K562 (cell line): ENCODE results near the gene ZNF366. TPM values are rescaled to one million over a fixed set of nuclear protein-coding genes. Genes with fewer than 3 reads are reported as not detected.

Experiments
- ATAC-seq: fragments of 200-7000 bp; cut with Tn5 transposase; 3 replicates; pipeline ENCODE4 v1.9.1; 2020; ENCODE audit warnings: moderate library complexity
- BruUV-seq: library from RNA; stranded (reverse); fragments of 400-500 nt; replicated peaks from 2 replicates; lab custom pipeline; 2021; lab: Mats Ljungman, UMichigan
- CTCF ChIA-PET: fragments of 300-600 bp; formaldehyde crosslinking; extraction: SDS; loops from one replicate; lab custom pipeline; 2021; ENCODE audit warnings: low intra/inter-chr PET ratio; lab: Yijun Ruan, JAX
- POLR2A ChIA-PET: fragments of 300-600, 350-650 bp; sonication (Branson Sonifier 250); formaldehyde crosslinking; extraction: SDS; loops from one replicate; lab custom pipeline; 2021; ENCODE audit warnings: antibody characterized with exemption, inconsistent platforms; lab: Yijun Ruan, JAX
- DNase-seq, 4 experiments: peaks; one replicate each; pipeline versions ENCODE4 v3.0.0 to v3.0.0-alpha.2; 2011 to 2018; ENCODE audit warnings: low spot score in 3 of 4, mixed read lengths in 3 of 4; ENCODE audit errors: extremely low read depth in 1 of 4
- FAIRE-seq: peaks from 2 replicates; lab custom pipeline; 2011; peaks lifted over from hg19 to GRCh38; lab: Jason Lieb, UNC
- H2AFZ ChIP-seq: 2 replicates; pipeline ENCODE4 v1.6.0; 2011; ENCODE audit warnings: low read depth, low read length, control low read depth, inconsistent platforms
- H3K27ac ChIP-seq: fragments of 200-600 bp; 3 replicates; pipeline ENCODE4 v1.8.0; 2011; ENCODE audit warnings: low read depth, mild to moderate bottlenecking, control low read depth, inconsistent platforms, low read length, moderate library complexity, mixed read lengths; ENCODE audit errors: extremely low read depth
- H3K27me3 ChIP-seq, 2 experiments: fragments of 300-600 bp in 1 of 2; 2 replicates in 1 of 2; 3 replicates in 1 of 2; pipeline versions ENCODE4 v1.6.0 to v1.8.0; 2011; ENCODE audit warnings: inconsistent platforms in 2 of 2, low read length in 2 of 2, mild to moderate bottlenecking in 1 of 2, mixed read lengths in 1 of 2, moderate library complexity in 1 of 2; ENCODE audit not compliant: control insufficient read depth in 2 of 2, insufficient read depth in 2 of 2
- H3K36me3 ChIP-seq: fragments of 300-600 bp; 3 replicates; pipeline ENCODE4 v1.8.0; 2011; ENCODE audit warnings: mild to moderate bottlenecking, low read length, inconsistent platforms; ENCODE audit not compliant: control insufficient read depth, insufficient read depth
- H3K4me1 ChIP-seq, 2 experiments: fragments of 200-600 bp in 1 of 2; replicated peaks in 1 of 2; 2 replicates in 1 of 2; 3 replicates in 1 of 2; pipeline versions ENCODE4 v1.5.1 to v1.8.0; 2011; ENCODE audit warnings: inconsistent platforms in 2 of 2, low read length in 2 of 2, mild to moderate bottlenecking in 1 of 2, mixed read lengths in 1 of 2, moderate library complexity in 1 of 2; ENCODE audit not compliant: control insufficient read depth in 2 of 2, insufficient read depth in 2 of 2
- H3K4me2 ChIP-seq: 2 replicates; pipeline ENCODE4 v1.6.1; 2011; ENCODE audit warnings: low read length, control low read depth, inconsistent platforms, mixed read lengths; ENCODE audit not compliant: insufficient read depth
- H3K4me3 ChIP-seq: fragments of 200-600 bp; sonication (generic), shearing (Covaris generic); 2 replicates; pipeline ENCODE4 v1.5.1; 2016; ENCODE audit warnings: control low read depth, inconsistent platforms
- H3K79me2 ChIP-seq: fragments of 200-600 bp; 3 replicates; pipeline ENCODE4 v1.8.0; 2011; ENCODE audit warnings: low read length, inconsistent platforms; ENCODE audit not compliant: control insufficient read depth, insufficient read depth
- H3K9ac ChIP-seq, 2 experiments: 2 replicates each; pipeline versions ENCODE4 v1.6.0 to v1.6.1; 2011; ENCODE audit warnings: low read depth in 2 of 2, low read length in 2 of 2, control low read depth in 1 of 2, inconsistent platforms in 1 of 2, mild to moderate bottlenecking in 1 of 2, mixed read lengths in 1 of 2; ENCODE audit not compliant: insufficient read depth in 1 of 2
- H3K9me1 ChIP-seq: one replicate; pipeline ENCODE4 v1.6.0; 2011; ENCODE audit warnings: inconsistent platforms, mild to moderate bottlenecking, low read length, moderate library complexity; ENCODE audit not compliant: control insufficient read depth, insufficient read depth
- H3K9me3 ChIP-seq: replicated peaks from 2 replicates; pipeline ENCODE4 v1.5.1; 2011; ENCODE audit warnings: low read depth, low read length, inconsistent platforms; ENCODE audit not compliant: control insufficient read depth, insufficient read depth
- H4K20me1 ChIP-seq: replicated peaks from 2 replicates; pipeline ENCODE4 v1.6.1; 2011; ENCODE audit warnings: low read length, inconsistent platforms, mixed read lengths; ENCODE audit not compliant: control insufficient read depth, insufficient read depth
- ARNT ChIP-seq, 2 experiments: fragments of 450-650 bp; IDR thresholded peaks; 2 replicates each; pipeline ENCODE4 v1.6.1; 2016; ENCODE audit warnings: mild to moderate bottlenecking in 1 of 2
- CBX1 ChIP-seq: sonication (generic); IDR thresholded peaks from 2 replicates; pipeline ENCODE4 v1.6.1; 2016; ENCODE audit warnings: antibody characterized with exemption, low read depth, mild to moderate bottlenecking
- CHCHD3 ChIP-seq: fragments of 250-450 bp; sonication (Bioruptor Pico); IDR thresholded peaks from 2 replicates; pipeline ENCODE4 v2.1.2; 2022; ENCODE audit warnings: mild to moderate bottlenecking
- KLF16 ChIP-seq: IDR thresholded peaks from 2 replicates; pipeline ENCODE4 v1.6.1; 2016; ENCODE audit warnings: antibody characterized with exemption
- MCM2 ChIP-seq: fragments of 450-650 bp; IDR thresholded peaks from 2 replicates; pipeline ENCODE4 v1.6.1; 2017; ENCODE audit warnings: low read depth, mild to moderate bottlenecking
- MTA1 ChIP-seq: fragments of 450-650 bp; IDR thresholded peaks from 2 replicates; pipeline ENCODE4 v1.6.1; 2017; ENCODE audit warnings: borderline replicate concordance
- WGBS: fragments of 100-300 bp; shearing (Covaris generic); methylation state at CpG from one replicate; pipeline ENCODE4 v1.1.6; 2016; ENCODE audit warnings: low coverage, mixed read lengths; ENCODE audit not compliant: insufficient coverage; ENCODE audit errors: missing lambda C conversion rate; 5-methylcytosine and 5-hydroxymethylcytosine counted together
- in situ Hi-C: fragments of 300-500 bp; cut with MboI; formaldehyde crosslinking; loops from 4 replicates; pipeline ENCODE4 v1.15.0; 2018; ENCODE audit warnings: inconsistent platforms, mixed read lengths
- intact Hi-C: fragments of 100-400 bp; cut with micrococcal nuclease; formaldehyde crosslinking; loops from 2 replicates; pipeline ENCODE4 v1.14.2; 2022
- polyA plus RNA-seq, 8 experiments: library from polyadenylated mRNA; depleted of rRNA in 4 of 8; stranded (reverse) in 5 of 8; unstranded in 3 of 8; fragments of >200 nt; fragmentation: Nextera tagmentation in 2 of 8; fragmentation: Illumina TruSeq in 1 of 8; extraction: Ambion mirVana in 2 of 8; extraction: Trizol in 1 of 8; gene quantifications; 2 replicates each; pipeline versions ENCODE4 v1.2.1 to v1.2.3, GENCODE V29; 2011 to 2014; ENCODE audit warnings: inconsistent platforms in 1 of 8, missing spikeins in 1 of 8
- total RNA-seq, 7 experiments: library from RNA; depleted of rRNA in 6 of 7; stranded (reverse); fragments of >200 nt in 6 of 7; fragmentation: Illumina TruSeq in 2 of 7; extraction: Trizol in 2 of 7; gene quantifications; 2 replicates each; pipeline versions ENCODE4 v1.2.1 to v1.2.3, GENCODE V29; 2011 to 2021; ENCODE audit warnings: low replicate concordance in 1 of 7
- TF ChIP-seq, protein P1 (sequence below): IDR thresholded peaks from 2 replicates; pipeline ENCODE4 v1.6.1; 2011; ENCODE audit warnings: borderline replicate concordance, low read depth, mild to moderate bottlenecking, moderate library complexity, low read length; ENCODE audit not compliant: insufficient read depth, poor library complexity, severe bottlenecking
- TF ChIP-seq, protein P2 (sequence below), 2 experiments: fragments of 150-350 bp in 1 of 2; IDR thresholded peaks; 2 replicates each; pipeline ENCODE4 v1.6.1; 2012 to 2016; ENCODE audit warnings: low read depth in 2 of 2, low read length in 2 of 2, mild to moderate bottlenecking in 1 of 2, moderate library complexity in 1 of 2
- TF ChIP-seq, protein P3 (sequence below), 3 experiments: IDR thresholded peaks in 2 of 3; conservative IDR thresholded peaks in 1 of 3; 2 replicates each; pipeline ENCODE4 v1.5.1; 2011 to 2012; ENCODE audit warnings: low read length in 3 of 3, mild to moderate bottlenecking in 3 of 3, control low read depth in 2 of 3, improper control_type of control experiment in 1 of 3, inconsistent platforms in 1 of 3, low read depth in 1 of 3, mixed read lengths in 1 of 3, moderate library complexity in 1 of 3; ENCODE audit not compliant: insufficient read depth in 2 of 3

ZNF366 gene
- total and polyA plus RNA-seq, 9 of the 15 experiments (the other 6 are each of a cell fraction or from before 2014, with no cell fraction given): not detected

DNA sequence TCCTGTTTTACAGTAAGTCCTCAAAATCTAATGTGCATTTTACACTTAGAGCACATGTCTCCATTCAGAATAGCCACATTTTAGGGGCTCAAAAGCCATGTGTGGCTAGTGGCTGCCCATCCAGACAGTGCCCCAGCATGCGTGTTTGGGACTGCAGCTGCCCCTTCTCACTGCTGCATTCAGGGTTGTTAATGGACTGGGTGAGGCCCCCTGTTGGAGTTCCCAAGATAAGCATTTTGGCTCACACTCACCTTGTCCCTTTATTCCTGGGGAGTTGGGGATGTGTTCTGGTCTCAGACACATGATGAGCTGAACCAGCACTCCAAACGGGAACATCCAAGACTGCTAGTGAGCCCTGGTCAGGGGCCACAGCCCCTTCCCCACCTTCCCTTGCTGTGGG lies 22.2 kb upstream of the ZNF366 start:
- in situ Hi-C loops: no loop called here
- H3K4me3 ChIP-seq: no peak overlapping the region
- TF ChIP-seq, protein P1, sequence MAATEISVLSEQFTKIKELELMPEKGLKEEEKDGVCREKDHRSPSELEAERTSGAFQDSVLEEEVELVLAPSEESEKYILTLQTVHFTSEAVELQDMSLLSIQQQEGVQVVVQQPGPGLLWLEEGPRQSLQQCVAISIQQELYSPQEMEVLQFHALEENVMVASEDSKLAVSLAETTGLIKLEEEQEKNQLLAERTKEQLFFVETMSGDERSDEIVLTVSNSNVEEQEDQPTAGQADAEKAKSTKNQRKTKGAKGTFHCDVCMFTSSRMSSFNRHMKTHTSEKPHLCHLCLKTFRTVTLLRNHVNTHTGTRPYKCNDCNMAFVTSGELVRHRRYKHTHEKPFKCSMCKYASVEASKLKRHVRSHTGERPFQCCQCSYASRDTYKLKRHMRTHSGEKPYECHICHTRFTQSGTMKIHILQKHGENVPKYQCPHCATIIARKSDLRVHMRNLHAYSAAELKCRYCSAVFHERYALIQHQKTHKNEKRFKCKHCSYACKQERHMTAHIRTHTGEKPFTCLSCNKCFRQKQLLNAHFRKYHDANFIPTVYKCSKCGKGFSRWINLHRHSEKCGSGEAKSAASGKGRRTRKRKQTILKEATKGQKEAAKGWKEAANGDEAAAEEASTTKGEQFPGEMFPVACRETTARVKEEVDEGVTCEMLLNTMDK: peak; percentile 7
- no peak for TF ChIP-seq MCM2
- TF ChIP-seq, protein P2, sequence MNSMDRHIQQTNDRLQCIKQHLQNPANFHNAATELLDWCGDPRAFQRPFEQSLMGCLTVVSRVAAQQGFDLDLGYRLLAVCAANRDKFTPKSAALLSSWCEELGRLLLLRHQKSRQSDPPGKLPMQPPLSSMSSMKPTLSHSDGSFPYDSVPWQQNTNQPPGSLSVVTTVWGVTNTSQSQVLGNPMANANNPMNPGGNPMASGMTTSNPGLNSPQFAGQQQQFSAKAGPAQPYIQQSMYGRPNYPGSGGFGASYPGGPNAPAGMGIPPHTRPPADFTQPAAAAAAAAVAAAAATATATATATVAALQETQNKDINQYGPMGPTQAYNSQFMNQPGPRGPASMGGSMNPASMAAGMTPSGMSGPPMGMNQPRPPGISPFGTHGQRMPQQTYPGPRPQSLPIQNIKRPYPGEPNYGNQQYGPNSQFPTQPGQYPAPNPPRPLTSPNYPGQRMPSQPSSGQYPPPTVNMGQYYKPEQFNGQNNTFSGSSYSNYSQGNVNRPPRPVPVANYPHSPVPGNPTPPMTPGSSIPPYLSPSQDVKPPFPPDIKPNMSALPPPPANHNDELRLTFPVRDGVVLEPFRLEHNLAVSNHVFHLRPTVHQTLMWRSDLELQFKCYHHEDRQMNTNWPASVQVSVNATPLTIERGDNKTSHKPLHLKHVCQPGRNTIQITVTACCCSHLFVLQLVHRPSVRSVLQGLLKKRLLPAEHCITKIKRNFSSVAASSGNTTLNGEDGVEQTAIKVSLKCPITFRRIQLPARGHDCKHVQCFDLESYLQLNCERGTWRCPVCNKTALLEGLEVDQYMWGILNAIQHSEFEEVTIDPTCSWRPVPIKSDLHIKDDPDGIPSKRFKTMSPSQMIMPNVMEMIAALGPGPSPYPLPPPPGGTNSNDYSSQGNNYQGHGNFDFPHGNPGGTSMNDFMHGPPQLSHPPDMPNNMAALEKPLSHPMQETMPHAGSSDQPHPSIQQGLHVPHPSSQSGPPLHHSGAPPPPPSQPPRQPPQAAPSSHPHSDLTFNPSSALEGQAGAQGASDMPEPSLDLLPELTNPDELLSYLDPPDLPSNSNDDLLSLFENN (IDR thresholded peaks at IDR 0.05; ENCODE audit: low read depth in 2 of 2, low read length in 2 of 2): no peak
- TF ChIP-seq CHCHD3 (CRISPR knock-in tag): no peak
- no peak for TF ChIP-seq ARNT (IDR thresholded peaks at IDR 0.05)
- TF ChIP-seq, protein P3, sequence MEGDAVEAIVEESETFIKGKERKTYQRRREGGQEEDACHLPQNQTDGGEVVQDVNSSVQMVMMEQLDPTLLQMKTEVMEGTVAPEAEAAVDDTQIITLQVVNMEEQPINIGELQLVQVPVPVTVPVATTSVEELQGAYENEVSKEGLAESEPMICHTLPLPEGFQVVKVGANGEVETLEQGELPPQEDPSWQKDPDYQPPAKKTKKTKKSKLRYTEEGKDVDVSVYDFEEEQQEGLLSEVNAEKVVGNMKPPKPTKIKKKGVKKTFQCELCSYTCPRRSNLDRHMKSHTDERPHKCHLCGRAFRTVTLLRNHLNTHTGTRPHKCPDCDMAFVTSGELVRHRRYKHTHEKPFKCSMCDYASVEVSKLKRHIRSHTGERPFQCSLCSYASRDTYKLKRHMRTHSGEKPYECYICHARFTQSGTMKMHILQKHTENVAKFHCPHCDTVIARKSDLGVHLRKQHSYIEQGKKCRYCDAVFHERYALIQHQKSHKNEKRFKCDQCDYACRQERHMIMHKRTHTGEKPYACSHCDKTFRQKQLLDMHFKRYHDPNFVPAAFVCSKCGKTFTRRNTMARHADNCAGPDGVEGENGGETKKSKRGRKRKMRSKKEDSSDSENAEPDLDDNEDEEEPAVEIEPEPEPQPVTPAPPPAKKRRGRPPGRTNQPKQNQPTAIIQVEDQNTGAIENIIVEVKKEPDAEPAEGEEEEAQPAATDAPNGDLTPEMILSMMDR (IDR thresholded peaks at IDR 0.05 in 2 of 3, conservative IDR thresholded peaks at IDR 0.05 in 1 of 3; ENCODE audit: insufficient read depth in 2 of 3, low read depth in 1 of 3, low read length in 3 of 3): 0 out of 6 replicates have a peak, but pooled peaks of 1 of the 3 experiments have one; percentile 3
- no peak for TF ChIP-seq KLF16
- TF ChIP-seq CBX1: no peak
- no peak for TF ChIP-seq MTA1
- no peak overlapping the region for H3K4me2 ChIP-seq
- H2AFZ ChIP-seq: no peak overlapping the region; the same call in 1 of the 2 replicates
- no peaks in the 10 kb centered on the region for H4K20me1 ChIP-seq
- ATAC-seq (peak; percentile 47; the same call in 2 of the 3 replicates), DNase-seq (no peak), FAIRE-seq (no peak)
- POLR2A ChIA-PET: no interaction called here
- no peaks in the 10 kb centered on the region for H3K36me3 ChIP-seq
- no peaks in the 10 kb centered on the region for H3K9me1 ChIP-seq
- no peaks in the 10 kb centered on the region for H3K4me1 ChIP-seq
- no peaks in the 10 kb centered on the region for H3K27me3 ChIP-seq
- no peak overlapping the region for H3K9ac ChIP-seq
- no TSS peak for BruUV-seq
- H3K27ac ChIP-seq: no peak overlapping the region
- H3K79me2 ChIP-seq: no peaks in the 10 kb centered on the region
- CTCF ChIA-PET: no interaction called here
- WGBS: 42% methylated on average over 2 of the region's 2 CpGs
- no peaks in the 10 kb centered on the region for H3K9me3 ChIP-seq
- intact Hi-C loops: loop anchor here (5.0 to 10.0 kb wide), 3 partner anchors 58 to 315 kb away; partner anchors contain the start of gene TNPO1
